Measurements from ENCODE around the gene OSTC. TPM values are rescaled to one million over a fixed set of nuclear protein-coding genes. Genes with fewer than 3 reads are reported as not detected.

Gene OSTC
- 162 to 164 TPM (median 163 TPM) in 3 replicates for total RNA-seq

GRCh38 chr4:108650212-108651013 lies at the start of gene OSTC:
TSS of gene OSTC (plus strand) at chr4:108650599. CDS start at chr4:108650656, 57 bp downstream.
- H3K9me3 Mint-ChIP-seq = no peaks in the 10 kb centered on the region
- peak within 1 kb of the TSS; percentile 97 for H3K27ac Mint-ChIP-seq
- H3K36me3 Mint-ChIP-seq = peaks cover 13% of the 10 kb centered on the region
- peak within 1 kb of the TSS; percentile 85 for H3K4me3 Mint-ChIP-seq
- no peaks in the 10 kb centered on the region for H3K27me3 Mint-ChIP-seq (ENCODE audit: low read depth)
- no peak for TF ChIP-seq CTCF (IDR thresholded peaks at IDR 0.05; ENCODE audit: unreplicated experiment)
- H3K4me1 Mint-ChIP-seq = peaks cover 15% of the 10 kb centered on the region
- DNase-seq (ENCODE audit: low spot score in 2 of 2, unreplicated experiment in 2 of 2) = peak; percentile 93 to 95

- no peak for DNase-seq (ENCODE audit: low spot score in 2 of 2, unreplicated experiment in 2 of 2)
- no peak for TF ChIP-seq CTCF (IDR thresholded peaks at IDR 0.05; ENCODE audit: unreplicated experiment)
- H3K9me3 Mint-ChIP-seq = peaks cover 4% of the 10 kb centered on the region
- H3K4me1 Mint-ChIP-seq = no peaks in the 10 kb centered on the region
- H3K27me3 Mint-ChIP-seq (ENCODE audit: low read depth) = no peaks in the 10 kb centered on the region
- no peak overlapping the region for H3K4me3 Mint-ChIP-seq
- no peak overlapping the region for H3K27ac Mint-ChIP-seq
- H3K36me3 Mint-ChIP-seq = peaks cover under 1% of the 10 kb centered on the region
These were observed 49.3 kb upstream of the OSTC start for GRCh38 chr4:108601106-108601505.

GRCh38 chr4:108601532-108601931 lies 48.9 kb upstream of the OSTC start:
- Mint-ChIP-seq H3K27ac (no peak overlapping the region), H3K4me1 (no peaks in the 10 kb centered on the region)

GRCh38 chr4:108602163-108602562 lies 48.2 kb upstream of the OSTC start:
- H3K27ac Mint-ChIP-seq = no peak overlapping the region
- peaks cover 7% of the 10 kb centered on the region for H3K36me3 Mint-ChIP-seq
- H3K4me1 Mint-ChIP-seq = no peaks in the 10 kb centered on the region
- no peak overlapping the region for H3K4me3 Mint-ChIP-seq
- H3K9me3 Mint-ChIP-seq = peaks cover 9% of the 10 kb centered on the region
- no peak for DNase-seq (ENCODE audit: low spot score in 2 of 2, unreplicated experiment in 2 of 2)
- TF ChIP-seq CTCF (IDR thresholded peaks at IDR 0.05; ENCODE audit: unreplicated experiment) = no peak
- H3K27me3 Mint-ChIP-seq (ENCODE audit: low read depth) = no peaks in the 10 kb centered on the region

More at GRCh38 chr4:108601532-108601931, 48.9 kb upstream of the OSTC start:
- H3K36me3 Mint-ChIP-seq = peaks cover 2% of the 10 kb centered on the region
- H3K27me3 Mint-ChIP-seq (ENCODE audit: low read depth) = no peaks in the 10 kb centered on the region
- DNase-seq (ENCODE audit: low spot score in 2 of 2, unreplicated experiment in 2 of 2) = no peak
- no peak overlapping the region for H3K4me3 Mint-ChIP-seq
- no peak for TF ChIP-seq CTCF (IDR thresholded peaks at IDR 0.05; ENCODE audit: unreplicated experiment)
- H3K9me3 Mint-ChIP-seq = peaks cover 5% of the 10 kb centered on the region

- Mint-ChIP-seq H3K9me3 (peaks cover 10% of the 10 kb centered on the region), H3K4me3 (no peak overlapping the region), H3K27ac (no peak overlapping the region), H3K36me3 (peaks cover 7% of the 10 kb centered on the region), H3K27me3 (ENCODE audit: low read depth) (no peaks in the 10 kb centered on the region), H3K4me1 (peaks cover 32% of the 10 kb centered on the region)
- no peak for DNase-seq (ENCODE audit: low spot score in 2 of 2, unreplicated experiment in 2 of 2)
- no peak for TF ChIP-seq CTCF (IDR thresholded peaks at IDR 0.05; ENCODE audit: unreplicated experiment)
These were observed 43.2 kb upstream of the OSTC start for GRCh38 chr4:108607079-108607815.
